DOHH2 (cell line): ENCODE data around the gene HECW1.

Experiments used
- EZH2phosphoT487 ChIP-seq: fragments of 200-600 bp; sonication (generic); IDR thresholded peaks from 2 replicates; pipeline ENCODE4 v1.6.1; 2017; ENCODE audit warnings: borderline replicate concordance, mild to moderate bottlenecking, antibody characterized with exemption, low read length, moderate library complexity, mixed read lengths
- TF ChIP-seq, protein P1 (sequence below): fragments of 200-600 bp; sonication (generic); IDR thresholded peaks from one replicate; pipeline ENCODE4 v1.5.1; 2014; ENCODE audit warnings: antibody characterized with exemption, mild to moderate bottlenecking, low read depth, low read length; ENCODE audit not compliant: poor library complexity, severe bottlenecking

DNA sequence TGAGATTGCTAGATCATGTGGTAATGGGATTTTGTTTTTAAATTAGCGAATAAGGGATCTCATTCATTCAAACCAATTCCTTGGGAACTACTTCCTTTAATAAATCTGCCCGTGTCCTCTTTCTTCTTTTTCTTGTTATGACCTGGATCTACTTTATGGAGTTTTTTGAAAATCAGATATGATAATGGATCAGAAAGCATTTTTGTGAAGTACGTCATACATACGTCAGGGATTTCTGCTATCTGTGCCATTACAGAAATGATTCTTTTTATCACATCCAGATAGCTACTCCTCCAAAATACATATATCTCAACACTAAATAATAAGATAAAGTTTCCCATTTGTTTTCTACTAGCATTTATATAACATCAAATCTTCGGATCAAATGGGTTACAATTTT, 430.3 kb downstream of the HECW1 start:
- TF ChIP-seq, protein P1, sequence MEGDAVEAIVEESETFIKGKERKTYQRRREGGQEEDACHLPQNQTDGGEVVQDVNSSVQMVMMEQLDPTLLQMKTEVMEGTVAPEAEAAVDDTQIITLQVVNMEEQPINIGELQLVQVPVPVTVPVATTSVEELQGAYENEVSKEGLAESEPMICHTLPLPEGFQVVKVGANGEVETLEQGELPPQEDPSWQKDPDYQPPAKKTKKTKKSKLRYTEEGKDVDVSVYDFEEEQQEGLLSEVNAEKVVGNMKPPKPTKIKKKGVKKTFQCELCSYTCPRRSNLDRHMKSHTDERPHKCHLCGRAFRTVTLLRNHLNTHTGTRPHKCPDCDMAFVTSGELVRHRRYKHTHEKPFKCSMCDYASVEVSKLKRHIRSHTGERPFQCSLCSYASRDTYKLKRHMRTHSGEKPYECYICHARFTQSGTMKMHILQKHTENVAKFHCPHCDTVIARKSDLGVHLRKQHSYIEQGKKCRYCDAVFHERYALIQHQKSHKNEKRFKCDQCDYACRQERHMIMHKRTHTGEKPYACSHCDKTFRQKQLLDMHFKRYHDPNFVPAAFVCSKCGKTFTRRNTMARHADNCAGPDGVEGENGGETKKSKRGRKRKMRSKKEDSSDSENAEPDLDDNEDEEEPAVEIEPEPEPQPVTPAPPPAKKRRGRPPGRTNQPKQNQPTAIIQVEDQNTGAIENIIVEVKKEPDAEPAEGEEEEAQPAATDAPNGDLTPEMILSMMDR = no peak
- no peak for TF ChIP-seq EZH2phosphoT487
